ENCODE measurements around the gene PIGU. TPM values are rescaled to one million over a fixed set of nuclear protein-coding genes. Genes with fewer than 3 reads are reported as not detected.
A peak's percentile ranks its signal among the peaks of the same experiment; 100 is the strongest.

The PIGU gene
- total and polyA plus RNA-seq, 2 of the 13 experiments (the other 11 are each of a cell fraction or from before 2014, with no cell fraction given), result 45.5 to 231 TPM

DNA sequence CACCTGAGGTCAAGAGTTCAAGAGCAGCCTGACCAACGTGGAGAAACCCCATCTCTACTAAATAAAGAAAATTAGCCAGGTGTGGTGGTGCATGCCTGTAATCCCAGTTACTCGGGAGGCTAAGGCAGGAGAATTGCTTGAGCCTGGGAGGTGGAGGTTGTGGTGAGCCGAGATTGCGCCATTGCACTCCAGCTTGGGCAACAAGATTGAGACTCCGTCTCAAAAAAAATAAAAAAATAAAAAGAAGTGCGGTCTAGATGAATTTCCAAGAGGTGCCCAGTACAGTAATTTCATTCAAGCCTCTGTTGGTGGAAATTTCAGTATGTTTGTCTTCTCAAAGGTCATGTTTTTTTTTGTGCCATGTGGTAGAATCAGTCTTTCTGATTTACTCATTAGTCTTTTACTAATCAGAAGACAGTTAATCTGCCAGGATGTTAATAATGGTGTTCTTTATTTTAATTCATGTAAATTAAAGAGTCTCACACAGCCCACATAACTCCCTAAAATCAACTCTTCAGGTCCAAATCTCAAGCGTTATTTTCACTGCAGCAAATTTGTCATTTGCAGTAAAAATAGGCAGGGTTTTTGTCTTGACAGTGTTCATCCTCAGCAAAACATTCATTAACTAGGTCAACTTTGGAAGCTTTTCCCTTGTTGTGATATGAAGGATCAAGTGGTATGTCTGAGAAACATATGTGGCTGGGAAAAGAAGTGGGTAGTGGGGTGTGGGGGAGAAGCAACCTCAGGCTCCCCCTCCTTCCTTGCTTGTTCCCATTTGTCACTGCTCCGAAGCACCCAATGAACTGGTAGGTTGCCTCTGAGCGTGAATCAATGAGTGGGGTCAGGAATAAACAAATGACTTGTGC is 40.6 kb upstream of the PIGU start (continued):
- TF ChIP-seq, protein P1, sequence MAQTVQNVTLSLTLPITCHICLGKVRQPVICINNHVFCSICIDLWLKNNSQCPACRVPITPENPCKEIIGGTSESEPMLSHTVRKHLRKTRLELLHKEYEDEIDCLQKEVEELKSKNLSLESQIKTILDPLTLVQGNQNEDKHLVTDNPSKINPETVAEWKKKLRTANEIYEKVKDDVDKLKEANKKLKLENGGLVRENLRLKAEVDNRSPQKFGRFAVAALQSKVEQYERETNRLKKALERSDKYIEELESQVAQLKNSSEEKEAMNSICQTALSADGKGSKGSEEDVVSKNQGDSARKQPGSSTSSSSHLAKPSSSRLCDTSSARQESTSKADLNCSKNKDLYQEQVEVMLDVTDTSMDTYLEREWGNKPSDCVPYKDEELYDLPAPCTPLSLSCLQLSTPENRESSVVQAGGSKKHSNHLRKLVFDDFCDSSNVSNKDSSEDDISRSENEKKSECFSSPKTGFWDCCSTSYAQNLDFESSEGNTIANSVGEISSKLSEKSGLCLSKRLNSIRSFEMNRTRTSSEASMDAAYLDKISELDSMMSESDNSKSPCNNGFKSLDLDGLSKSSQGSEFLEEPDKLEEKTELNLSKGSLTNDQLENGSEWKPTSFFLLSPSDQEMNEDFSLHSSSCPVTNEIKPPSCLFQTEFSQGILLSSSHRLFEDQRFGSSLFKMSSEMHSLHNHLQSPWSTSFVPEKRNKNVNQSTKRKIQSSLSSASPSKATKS (CRISPR knock-in tag; IDR thresholded peaks at IDR 0.05), result 0 out of 2 replicates have a peak, but pooled peaks have one; percentile 73
- TF ChIP-seq SAP130 (CRISPR knock-in tag; IDR thresholded peaks at IDR 0.05; ENCODE audit: low read depth) (peak; percentile 64), KDM1A (CRISPR knock-in tag; IDR thresholded peaks at IDR 0.05) (peak; percentile 95), SYNCRIP (IDR thresholded peaks at IDR 0.05; ENCODE audit: insufficient read depth, low read depth, low read length) (no peak), ZNF24 (IDR thresholded peaks at IDR 0.05) (0 out of 2 replicates have a peak, but pooled peaks have one; percentile 14), ZNF350 (CRISPR knock-in tag; IDR thresholded peaks at IDR 0.05; ENCODE audit: borderline replicate concordance, low read depth) (peak; percentile 78; the same call in 1 of the 2 replicates), NRL (CRISPR knock-in tag; IDR thresholded peaks at IDR 0.05; ENCODE audit: borderline replicate concordance) (no peak), ZNF33B (CRISPR knock-in tag; IDR thresholded peaks at IDR 0.05) (no peak), BORCS8-MEF2B (CRISPR knock-in tag; IDR thresholded peaks at IDR 0.05) (0 out of 2 replicates have a peak, but pooled peaks have one; percentile 53), ONECUT2 (CRISPR knock-in tag; IDR thresholded peaks at IDR 0.05) (no peak), ZFAT (CRISPR knock-in tag; conservative IDR thresholded peaks at IDR 0.05) (no peak), DPF2 (CRISPR knock-in tag; IDR thresholded peaks at IDR 0.05; ENCODE audit: borderline replicate concordance, low read depth) (no peak), HDAC2 (CRISPR knock-in tag; IDR thresholded peaks at IDR 0.05) (peak; percentile 70; the same call in 1 of the 2 replicates)
- TF ChIP-seq, protein P2, sequence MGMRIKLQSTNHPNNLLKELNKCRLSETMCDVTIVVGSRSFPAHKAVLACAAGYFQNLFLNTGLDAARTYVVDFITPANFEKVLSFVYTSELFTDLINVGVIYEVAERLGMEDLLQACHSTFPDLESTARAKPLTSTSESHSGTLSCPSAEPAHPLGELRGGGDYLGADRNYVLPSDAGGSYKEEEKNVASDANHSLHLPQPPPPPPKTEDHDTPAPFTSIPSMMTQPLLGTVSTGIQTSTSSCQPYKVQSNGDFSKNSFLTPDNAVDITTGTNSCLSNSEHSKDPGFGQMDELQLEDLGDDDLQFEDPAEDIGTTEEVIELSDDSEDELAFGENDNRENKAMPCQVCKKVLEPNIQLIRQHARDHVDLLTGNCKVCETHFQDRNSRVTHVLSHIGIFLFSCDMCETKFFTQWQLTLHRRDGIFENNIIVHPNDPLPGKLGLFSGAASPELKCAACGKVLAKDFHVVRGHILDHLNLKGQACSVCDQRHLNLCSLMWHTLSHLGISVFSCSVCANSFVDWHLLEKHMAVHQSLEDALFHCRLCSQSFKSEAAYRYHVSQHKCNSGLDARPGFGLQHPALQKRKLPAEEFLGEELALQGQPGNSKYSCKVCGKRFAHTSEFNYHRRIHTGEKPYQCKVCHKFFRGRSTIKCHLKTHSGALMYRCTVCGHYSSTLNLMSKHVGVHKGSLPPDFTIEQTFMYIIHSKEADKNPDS (CRISPR knock-in tag; IDR thresholded peaks at IDR 0.05), result no peak
- TF ChIP-seq, protein P3, sequence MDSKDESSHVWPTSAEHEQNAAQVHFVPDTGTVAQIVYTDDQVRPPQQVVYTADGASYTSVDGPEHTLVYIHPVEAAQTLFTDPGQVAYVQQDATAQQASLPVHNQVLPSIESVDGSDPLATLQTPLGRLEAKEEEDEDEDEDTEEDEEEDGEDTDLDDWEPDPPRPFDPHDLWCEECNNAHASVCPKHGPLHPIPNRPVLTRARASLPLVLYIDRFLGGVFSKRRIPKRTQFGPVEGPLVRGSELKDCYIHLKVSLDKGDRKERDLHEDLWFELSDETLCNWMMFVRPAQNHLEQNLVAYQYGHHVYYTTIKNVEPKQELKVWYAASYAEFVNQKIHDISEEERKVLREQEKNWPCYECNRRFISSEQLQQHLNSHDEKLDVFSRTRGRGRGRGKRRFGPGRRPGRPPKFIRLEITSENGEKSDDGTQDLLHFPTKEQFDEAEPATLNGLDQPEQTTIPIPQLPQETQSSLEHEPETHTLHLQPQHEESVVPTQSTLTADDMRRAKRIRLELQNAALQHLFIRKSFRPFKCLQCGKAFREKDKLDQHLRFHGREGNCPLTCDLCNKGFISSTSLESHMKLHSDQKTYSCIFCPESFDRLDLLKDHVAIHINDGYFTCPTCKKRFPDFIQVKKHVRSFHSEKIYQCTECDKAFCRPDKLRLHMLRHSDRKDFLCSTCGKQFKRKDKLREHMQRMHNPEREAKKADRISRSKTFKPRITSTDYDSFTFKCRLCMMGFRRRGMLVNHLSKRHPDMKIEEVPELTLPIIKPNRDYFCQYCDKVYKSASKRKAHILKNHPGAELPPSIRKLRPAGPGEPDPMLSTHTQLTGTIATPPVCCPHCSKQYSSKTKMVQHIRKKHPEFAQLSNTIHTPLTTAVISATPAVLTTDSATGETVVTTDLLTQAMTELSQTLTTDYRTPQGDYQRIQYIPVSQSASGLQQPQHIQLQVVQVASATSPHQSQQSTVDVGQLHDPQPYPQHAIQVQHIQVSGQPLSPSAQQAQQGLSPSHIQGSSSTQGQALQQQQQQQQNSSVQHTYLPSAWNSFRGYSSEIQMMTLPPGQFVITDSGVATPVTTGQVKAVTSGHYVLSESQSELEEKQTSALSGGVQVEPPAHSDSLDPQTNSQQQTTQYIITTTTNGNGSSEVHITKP (CRISPR knock-in tag; IDR thresholded peaks at IDR 0.05; ENCODE audit: low read depth), result no peak
